Measurements from ENCODE around the gene MMS19. TPM values are rescaled to one million over a fixed set of nuclear protein-coding genes. Genes with fewer than 3 reads are reported as not detected.

The MMS19 gene
- total RNA-seq, 4 donors from 2014 or later = 111 to 238 (median 118) TPM

DNA sequence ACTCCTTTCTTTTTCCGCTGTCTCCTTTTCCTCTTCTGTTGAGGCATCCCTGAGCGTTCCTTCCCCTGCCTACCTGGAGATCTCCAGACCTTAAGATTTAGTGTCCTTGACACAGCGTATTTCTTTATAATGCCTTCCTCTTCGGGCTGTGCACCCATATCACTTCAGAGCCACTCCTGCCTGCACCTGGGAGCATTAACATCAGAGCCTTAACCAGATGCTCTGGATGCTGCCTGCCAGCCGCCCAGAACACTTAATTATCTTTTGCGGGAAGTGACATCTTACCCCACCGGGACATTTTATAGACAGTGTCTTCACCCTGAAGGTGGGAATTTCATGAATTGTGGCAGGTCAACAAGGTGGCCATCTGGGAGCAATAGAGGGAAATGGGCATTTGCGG lies 24.7 kb upstream of the MMS19 start:
- no peak for DNase-seq (ENCODE audit: low spot score in 2 of 2)
- no peaks in the 10 kb centered on the region for H3K36me3 ChIP-seq
- 86% methylated on average over 8 of the region's 8 CpGs for WGBS
- no peaks in the 10 kb centered on the region for H3K9me3 ChIP-seq
- no peak overlapping the region for H3K27ac ChIP-seq
- no peaks in the 10 kb centered on the region for H3K27me3 ChIP-seq
- TF ChIP-seq EP300 (IDR thresholded peaks at IDR 0.05) = no peak
- TF ChIP-seq, protein P1, sequence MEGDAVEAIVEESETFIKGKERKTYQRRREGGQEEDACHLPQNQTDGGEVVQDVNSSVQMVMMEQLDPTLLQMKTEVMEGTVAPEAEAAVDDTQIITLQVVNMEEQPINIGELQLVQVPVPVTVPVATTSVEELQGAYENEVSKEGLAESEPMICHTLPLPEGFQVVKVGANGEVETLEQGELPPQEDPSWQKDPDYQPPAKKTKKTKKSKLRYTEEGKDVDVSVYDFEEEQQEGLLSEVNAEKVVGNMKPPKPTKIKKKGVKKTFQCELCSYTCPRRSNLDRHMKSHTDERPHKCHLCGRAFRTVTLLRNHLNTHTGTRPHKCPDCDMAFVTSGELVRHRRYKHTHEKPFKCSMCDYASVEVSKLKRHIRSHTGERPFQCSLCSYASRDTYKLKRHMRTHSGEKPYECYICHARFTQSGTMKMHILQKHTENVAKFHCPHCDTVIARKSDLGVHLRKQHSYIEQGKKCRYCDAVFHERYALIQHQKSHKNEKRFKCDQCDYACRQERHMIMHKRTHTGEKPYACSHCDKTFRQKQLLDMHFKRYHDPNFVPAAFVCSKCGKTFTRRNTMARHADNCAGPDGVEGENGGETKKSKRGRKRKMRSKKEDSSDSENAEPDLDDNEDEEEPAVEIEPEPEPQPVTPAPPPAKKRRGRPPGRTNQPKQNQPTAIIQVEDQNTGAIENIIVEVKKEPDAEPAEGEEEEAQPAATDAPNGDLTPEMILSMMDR (IDR thresholded peaks at IDR 0.05) = no peak
- no peak for TF ChIP-seq POLR2AphosphoS5 (IDR thresholded peaks at IDR 0.05)
- TF ChIP-seq POLR2A (IDR thresholded peaks at IDR 0.05) = no peak
- peaks cover 37% of the 10 kb centered on the region for H3K4me1 ChIP-seq
- H3K4me3 ChIP-seq = no peak overlapping the region

DNA sequence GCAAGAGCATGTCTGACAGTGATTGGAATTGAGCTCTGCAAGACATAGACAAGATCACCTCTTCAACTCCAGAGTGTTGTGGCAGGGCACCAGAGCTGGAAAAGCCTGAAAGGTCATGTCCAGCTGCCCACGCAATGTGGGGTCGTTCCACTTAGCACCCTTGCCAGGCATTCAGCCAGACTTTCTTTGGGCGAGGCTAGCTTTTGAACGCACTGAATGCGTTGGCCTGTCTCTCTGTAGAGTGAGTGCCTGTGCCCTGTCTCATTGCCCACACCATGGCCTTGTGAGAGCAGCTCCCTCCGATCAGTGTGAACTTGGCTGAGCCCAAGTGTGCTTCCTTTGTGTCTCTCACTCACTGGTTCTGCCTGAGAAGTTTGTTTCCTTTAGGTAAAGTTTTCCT lies 23.8 kb upstream of the MMS19 start:
- Histone ChIP-seq H3K4me3 (no peak overlapping the region), H3K27ac (no peak overlapping the region), H3K9me3 (no peaks in the 10 kb centered on the region), H3K4me1 (peaks cover 46% of the 10 kb centered on the region), H3K27me3 (no peaks in the 10 kb centered on the region), H3K36me3 (no peaks in the 10 kb centered on the region)
- DNase-seq (ENCODE audit: low spot score in 2 of 2) = no peak
- TF ChIP-seq EP300 (IDR thresholded peaks at IDR 0.05) = no peak
- TF ChIP-seq, protein P1 (IDR thresholded peaks at IDR 0.05) = no peak
- no peak for TF ChIP-seq POLR2A (IDR thresholded peaks at IDR 0.05)
- no peak for TF ChIP-seq POLR2AphosphoS5 (IDR thresholded peaks at IDR 0.05)
- 47% methylated on average over 6 of the region's 6 CpGs for WGBS

DNA sequence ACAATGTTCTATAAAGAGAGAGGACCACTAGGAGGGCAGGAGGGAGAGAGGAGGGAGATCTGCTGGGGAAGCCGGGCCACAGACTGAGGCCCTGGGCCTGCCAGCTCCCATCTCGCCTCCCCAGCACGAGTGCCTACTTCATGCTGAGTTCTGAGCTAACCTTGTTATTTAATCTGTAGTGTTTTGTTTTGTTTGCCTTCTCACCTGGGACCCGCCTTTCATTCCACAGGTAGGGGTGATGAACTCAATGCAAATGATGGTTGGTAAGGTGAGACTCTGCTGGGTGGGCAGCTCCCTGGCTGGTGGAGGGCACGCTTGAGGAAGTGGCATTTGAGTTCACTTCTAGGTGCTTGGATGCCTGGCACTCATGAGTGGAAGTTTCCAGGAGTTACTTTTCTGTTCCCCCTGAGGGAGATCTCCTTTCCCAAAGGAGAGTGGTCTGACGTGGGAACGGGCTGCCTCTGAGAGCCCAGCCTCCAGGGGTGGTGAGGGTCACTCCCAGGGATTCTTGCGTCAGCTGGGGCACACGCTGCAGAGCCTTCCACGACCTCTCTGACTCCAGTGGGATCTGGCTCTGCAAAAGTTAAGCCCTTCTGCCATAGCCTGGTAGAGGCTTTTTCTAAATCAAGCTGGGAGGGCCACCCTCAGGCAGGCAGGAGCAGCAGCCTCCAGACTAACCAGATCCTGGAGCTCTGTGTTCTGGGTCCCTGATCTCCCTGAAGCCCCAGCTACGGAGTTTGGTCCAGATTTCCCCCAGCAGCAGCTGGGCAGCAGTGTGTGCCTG lies 22.9 kb upstream of the MMS19 start:
- no peak for DNase-seq (ENCODE audit: low spot score in 2 of 2)
- TF ChIP-seq, protein P1 (IDR thresholded peaks at IDR 0.05) = no peak
- TF ChIP-seq POLR2A (IDR thresholded peaks at IDR 0.05) = no peak
- no peak for TF ChIP-seq EP300 (IDR thresholded peaks at IDR 0.05)
- TF ChIP-seq POLR2AphosphoS5 (IDR thresholded peaks at IDR 0.05) = no peak
- no peak overlapping the region for H3K27ac ChIP-seq
- no peak overlapping the region for H3K4me3 ChIP-seq
- H3K4me1 ChIP-seq = peaks cover 52% of the 10 kb centered on the region
- H3K9me3 ChIP-seq = no peaks in the 10 kb centered on the region
- no peaks in the 10 kb centered on the region for H3K27me3 ChIP-seq
- no peaks in the 10 kb centered on the region for H3K36me3 ChIP-seq
- 87% methylated on average over 6 of the region's 11 CpGs for WGBS

DNA sequence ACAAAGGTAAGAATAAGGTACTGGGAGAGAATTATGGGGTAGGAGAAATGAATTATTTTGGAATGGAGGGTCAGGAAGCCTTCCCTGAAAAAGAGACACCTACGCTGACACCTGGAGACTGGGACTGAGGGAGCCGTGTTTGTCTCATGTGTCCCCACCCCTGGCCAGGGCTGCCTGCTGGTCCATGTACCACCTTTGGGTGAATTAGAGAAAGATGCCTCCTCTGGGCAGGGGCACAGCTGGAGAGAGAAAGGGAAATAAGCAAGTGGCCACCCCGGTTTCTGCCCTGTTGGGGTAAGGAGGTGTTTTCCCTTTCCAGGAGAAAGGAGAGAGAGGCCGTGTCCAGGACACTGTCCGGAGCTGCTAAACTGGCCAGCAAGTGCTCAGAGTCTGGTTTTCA lies 22.3 kb upstream of the MMS19 start:
- H3K27me3 ChIP-seq = no peaks in the 10 kb centered on the region
- no peaks in the 10 kb centered on the region for H3K36me3 ChIP-seq
- 73% methylated on average over 5 of the region's 5 CpGs for WGBS
- H3K4me3 ChIP-seq = no peak overlapping the region
- H3K4me1 ChIP-seq = peaks cover 56% of the 10 kb centered on the region
- H3K27ac ChIP-seq = no peak overlapping the region
- no peaks in the 10 kb centered on the region for H3K9me3 ChIP-seq
- TF ChIP-seq EP300 (IDR thresholded peaks at IDR 0.05) = no peak
- TF ChIP-seq, protein P1 (IDR thresholded peaks at IDR 0.05) = no peak
- no peak for TF ChIP-seq POLR2AphosphoS5 (IDR thresholded peaks at IDR 0.05)
- TF ChIP-seq POLR2A (IDR thresholded peaks at IDR 0.05) = no peak
- no peak for DNase-seq (ENCODE audit: low spot score in 2 of 2)

DNA sequence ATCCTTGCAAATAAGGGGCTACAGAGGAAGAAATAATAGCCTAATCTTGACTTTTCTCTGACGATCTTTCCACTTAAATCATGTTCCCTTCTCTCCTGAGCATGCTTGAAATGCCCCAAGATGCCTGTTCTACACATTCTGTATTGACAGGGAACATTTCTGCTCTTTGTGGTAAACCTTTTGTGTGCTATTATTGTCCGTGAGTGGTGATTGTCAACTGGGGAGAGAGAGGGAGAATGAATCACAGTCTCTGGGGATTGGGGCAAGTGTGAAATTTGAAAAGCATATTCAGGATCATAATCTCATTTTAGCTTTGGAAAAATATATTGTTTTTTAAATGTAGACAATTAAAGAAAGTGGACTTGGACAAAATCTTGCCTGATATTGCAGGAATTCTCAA lies 21.1 kb upstream of the MMS19 start:
- DNase-seq (ENCODE audit: low spot score in 2 of 2) = no peak
- Histone ChIP-seq H3K36me3 (no peaks in the 10 kb centered on the region), H3K9me3 (no peaks in the 10 kb centered on the region), H3K4me3 (no peak overlapping the region), H3K27me3 (no peaks in the 10 kb centered on the region), H3K4me1 (peaks cover 57% of the 10 kb centered on the region), H3K27ac (no peak overlapping the region)
- 33% methylated on average over 2 of the region's 2 CpGs for WGBS
- TF ChIP-seq POLR2A (IDR thresholded peaks at IDR 0.05) (no peak), POLR2AphosphoS5 (IDR thresholded peaks at IDR 0.05) (no peak), EP300 (IDR thresholded peaks at IDR 0.05) (no peak)
- TF ChIP-seq, protein P1 (IDR thresholded peaks at IDR 0.05) = no peak
